GM23248 (cell line): ENCODE data around the gene PLEKHM2. TPM values are rescaled to one million over a fixed set of nuclear protein-coding genes. Genes with fewer than 3 reads are reported as not detected.

ENCODE experiments used
- DNase-seq: peaks from one replicate; pipeline ENCODE4 v3.0.0-alpha.2; 2015
- H2AFZ ChIP-seq: fragments of 200-600 bp; sonication (generic); 2 replicates; pipeline ENCODE4 v1.6.1; 2016; ENCODE audit warnings: antibody characterized with exemption
- H3F3A ChIP-seq: fragments of 200-600 bp; sonication (generic); 2 replicates; pipeline ENCODE4 v1.6.1; 2016; ENCODE audit warnings: mild to moderate bottlenecking, antibody characterized with exemption, mixed run types; ENCODE audit not compliant: insufficient read depth
- H3K27ac ChIP-seq: fragments of 200-600 bp; sonication (generic); 2 replicates; pipeline ENCODE4 v1.5.1; 2016; ENCODE audit warnings: mild to moderate bottlenecking
- H3K27me3 ChIP-seq: fragments of 200-600 bp; sonication (generic); replicated peaks from 2 replicates; pipeline ENCODE4 v1.6.1; 2016; ENCODE audit warnings: mild to moderate bottlenecking; ENCODE audit not compliant: insufficient read depth
- H3K36me3 ChIP-seq: fragments of 200-600 bp; sonication (generic); 2 replicates; pipeline ENCODE4 v1.6.1; 2016; ENCODE audit warnings: low read depth, mild to moderate bottlenecking
- H3K4me1 ChIP-seq: fragments of 200-600 bp; sonication (generic); 2 replicates; pipeline ENCODE4 v1.6.1; 2016; ENCODE audit warnings: mild to moderate bottlenecking; ENCODE audit not compliant: insufficient read depth
- H3K4me2 ChIP-seq: fragments of 200-600 bp; sonication (generic); one replicate; pipeline ENCODE4 v1.6.1; 2016; ENCODE audit warnings: mild to moderate bottlenecking; ENCODE audit not compliant: unreplicated experiment
- H3K4me3 ChIP-seq: fragments of 200-600 bp; sonication (generic); 2 replicates; pipeline ENCODE4 v1.5.1; 2016; ENCODE audit warnings: mild to moderate bottlenecking
- H3K79me2 ChIP-seq: fragments of 200-600 bp; sonication (generic); 2 replicates; pipeline ENCODE4 v1.6.1; 2016; ENCODE audit warnings: mild to moderate bottlenecking; ENCODE audit not compliant: insufficient read depth
- H3K9ac ChIP-seq: fragments of 200-600 bp; sonication (generic); 2 replicates; pipeline ENCODE4 v1.6.1; 2016; ENCODE audit warnings: mild to moderate bottlenecking
- H3K9me2 ChIP-seq: fragments of 200-600 bp; sonication (generic); 2 replicates; pipeline ENCODE4 v1.6.1; 2016; ENCODE audit warnings: mixed run types, mild to moderate bottlenecking, moderate library complexity; ENCODE audit not compliant: insufficient read depth
- H3K9me3 ChIP-seq: fragments of 200-600 bp; sonication (generic); one replicate; pipeline ENCODE4 v1.6.1; 2017; ENCODE audit warnings: low read depth
- H4K20me1 ChIP-seq: fragments of 200-600 bp; sonication (generic); 2 replicates; pipeline ENCODE4 v1.6.0; 2016; ENCODE audit not compliant: insufficient read depth
- EZH2 ChIP-seq: fragments of 200-600 bp; sonication (generic); IDR thresholded peaks from 2 replicates; pipeline ENCODE4 v1.6.1; 2018; ENCODE audit warnings: antibody characterized with exemption, mild to moderate bottlenecking; ENCODE audit not compliant: insufficient read depth, poor library complexity, severe bottlenecking
- EZH2phosphoT487 ChIP-seq: fragments of 200-600 bp; sonication (generic); IDR thresholded peaks from 2 replicates; pipeline ENCODE4 v1.6.1; 2018; ENCODE audit warnings: antibody characterized with exemption, moderate library complexity, mild to moderate bottlenecking, low read depth; ENCODE audit not compliant: insufficient read depth
- WGBS, 2 experiments: methylation state at CpG; one replicate each; pipeline ENCODE4 v1.1.6; 2015 to 2017; ENCODE audit warnings: low lambda C conversion rate in 2 of 2, low coverage in 1 of 2; ENCODE audit errors: missing lambda C conversion rate in 2 of 2; 5-methylcytosine and 5-hydroxymethylcytosine counted together
- in situ Hi-C: fragments of 300-500 bp; cut with MboI; formaldehyde crosslinking; loops from 2 replicates; pipeline ENCODE4 v1.15.0; 2020
- polyA plus RNA-seq: library from polyadenylated mRNA; unstranded; fragments of >200 nt; fragmentation: Nextera tagmentation; extraction: Ambion mirVana; gene quantifications from 2 replicates; pipeline ENCODE4 v1.2.1, GENCODE V29; 2016
- total RNA-seq: library from RNA; depleted of rRNA; stranded (reverse); fragments of >200 nt; shearing (Covaris generic); gene quantifications from 2 replicates; pipeline ENCODE4 v1.2.3, GENCODE V29; 2014

PLEKHM2 gene
- total and polyA plus RNA-seq, 2 experiments from 2014 or later = 14.9 to 52.9 TPM

- H3K27me3 ChIP-seq = no peaks in the 10 kb centered on the region
- H3K4me2 ChIP-seq = no peak within 1 kb of the TSS
- no peaks in the 10 kb centered on the region for H4K20me1 ChIP-seq
- no peak within 1 kb of the TSS for H3K27ac ChIP-seq
- no peak for DNase-seq
- WGBS, 2 experiments = 83 to 86% methylated on average over 34 to 35 of the region's 35 CpGs
- H3K9me3 ChIP-seq = no peaks in the 10 kb centered on the region
- H2AFZ ChIP-seq = no peak within 1 kb of the TSS
- H3K9me2 ChIP-seq = no peaks in the 10 kb centered on the region
- no peaks in the 10 kb centered on the region for H3K36me3 ChIP-seq
- no peaks in the 10 kb centered on the region for H3F3A ChIP-seq
- H3K4me3 ChIP-seq = no peak within 1 kb of the TSS
- no peak for TF ChIP-seq EZH2phosphoT487
- TF ChIP-seq EZH2 = no peak
- no peaks in the 10 kb centered on the region for H3K4me1 ChIP-seq
- H3K79me2 ChIP-seq = no peaks in the 10 kb centered on the region
- in situ Hi-C loops = no loop called here
- H3K9ac ChIP-seq = no peak within 1 kb of the TSS
Measured at GRCh38 chr1:15736038-15736891, 52.1 kb downstream of the PLEKHM2 start, which contains the start of gene SLC25A34. Gene SLC25A34, plus strand, starts transcription at chr1:15736258. Its CDS starts 228 bp downstream, at chr1:15736486.

- no peak for DNase-seq
- Histone ChIP-seq H3K4me1 (no peaks in the 10 kb centered on the region), H3K9me3 (no peaks in the 10 kb centered on the region), H2AFZ (no peak overlapping the region), H3K27me3 (no peaks in the 10 kb centered on the region), H3K9me2 (no peaks in the 10 kb centered on the region), H3K36me3 (no peaks in the 10 kb centered on the region), H3K79me2 (no peaks in the 10 kb centered on the region), H4K20me1 (no peaks in the 10 kb centered on the region), H3K4me2 (no peak overlapping the region), H3K9ac (no peak overlapping the region), H3K4me3 (no peak overlapping the region), H3F3A (no peaks in the 10 kb centered on the region), H3K27ac (no peak overlapping the region)
- no peak for TF ChIP-seq EZH2phosphoT487
- TF ChIP-seq EZH2 = no peak
- 60 to 66% methylated on average over 5 to 6 of the region's 6 CpGs for WGBS, 2 experiments
- in situ Hi-C loops = no loop called here
Measured at GRCh38 chr1:15736892-15737261, 52.8 kb downstream of the PLEKHM2 start.

- Histone ChIP-seq H3K36me3 (no peaks in the 10 kb centered on the region), H3K27me3 (no peaks in the 10 kb centered on the region), H3K9me3 (no peaks in the 10 kb centered on the region), H3K27ac (no peak overlapping the region), H2AFZ (no peak overlapping the region), H4K20me1 (no peaks in the 10 kb centered on the region), H3F3A (no peaks in the 10 kb centered on the region), H3K9ac (no peak overlapping the region), H3K9me2 (no peaks in the 10 kb centered on the region), H3K79me2 (no peaks in the 10 kb centered on the region), H3K4me3 (no peak overlapping the region), H3K4me1 (no peaks in the 10 kb centered on the region), H3K4me2 (no peak overlapping the region)
- in situ Hi-C loops = no loop called here
- DNase-seq = no peak
- no peak for TF ChIP-seq EZH2phosphoT487
- TF ChIP-seq EZH2 = no peak
- 78 to 79% methylated on average over 20 of the region's 20 CpGs for WGBS, 2 experiments
Measured at GRCh38 chr1:15737324-15738319, 53.5 kb downstream of the PLEKHM2 start.

GRCh38 chr1:15738416-15739113, 54.4 kb downstream of the PLEKHM2 start:
- Histone ChIP-seq H3K36me3 (no peaks in the 10 kb centered on the region), H3K9me2 (no peaks in the 10 kb centered on the region)
- in situ Hi-C loops = no loop called here

More at GRCh38 chr1:15738416-15739113, 54.4 kb downstream of the PLEKHM2 start:
- H3K9me3 ChIP-seq = no peaks in the 10 kb centered on the region
- no peaks in the 10 kb centered on the region for H3K27me3 ChIP-seq
- no peak overlapping the region for H3K4me2 ChIP-seq
- no peaks in the 10 kb centered on the region for H4K20me1 ChIP-seq
- WGBS, 2 experiments = 82% methylated on average over 10 to 15 of the region's 15 CpGs
- no peak for TF ChIP-seq EZH2
- TF ChIP-seq EZH2phosphoT487 = no peak
- H3F3A ChIP-seq = no peaks in the 10 kb centered on the region
- no peak overlapping the region for H3K9ac ChIP-seq
- no peak overlapping the region for H3K4me3 ChIP-seq
- no peak overlapping the region for H2AFZ ChIP-seq
- DNase-seq = no peak
- H3K79me2 ChIP-seq = no peaks in the 10 kb centered on the region
- no peaks in the 10 kb centered on the region for H3K4me1 ChIP-seq
- no peak overlapping the region for H3K27ac ChIP-seq
